ENCODE results near the gene SPAG17. TPM values are rescaled to one million over a fixed set of nuclear protein-coding genes. Genes with fewer than 3 reads are reported as not detected.

Gene SPAG17
- total and polyA plus RNA-seq, 2 of the 4 experiments (the other 2 are of a cell fraction), result 0.10 TPM; not detected in 1

DNA sequence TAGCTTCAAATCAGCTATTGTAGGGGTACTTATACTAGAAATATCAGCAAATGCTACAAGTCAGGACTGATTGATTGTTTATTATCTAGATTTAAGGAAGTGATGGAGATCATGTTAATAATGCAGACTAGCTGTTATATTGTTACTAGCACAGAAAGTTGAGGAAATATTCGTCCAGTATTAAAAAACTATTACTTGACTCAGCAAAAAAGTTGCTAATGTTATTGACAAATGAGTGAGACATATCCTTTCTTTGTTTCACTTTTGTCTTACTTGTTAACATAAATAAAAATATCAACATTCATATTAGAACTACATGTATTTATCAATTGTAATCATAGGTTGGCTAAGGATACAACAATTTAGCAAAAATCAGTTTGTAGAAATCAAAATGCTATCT, 141.4 kb downstream of the SPAG17 start:
- H3K27ac ChIP-seq (ENCODE audit: insufficient read depth, low read length), result no peak overlapping the region
- WGBS, 2 experiments (ENCODE audit: extremely low coverage in 2 of 2, insufficient read length in 1 of 2), result no CpG with 5 or more reads among the region's 1 CpG
- POLR2A ChIA-PET (ENCODE audit: unreplicated experiment), result no interaction called here

More for the DNA sequence above, 141.4 kb downstream of the SPAG17 start:
- no peaks in the 10 kb centered on the region for H3K36me3 ChIP-seq (ENCODE audit: control insufficient read depth, insufficient read depth, low read length)
- H3K79me1 ChIP-seq (ENCODE audit: low read depth in 1 of 2, low read length in 2 of 2), result no peaks in the 10 kb centered on the region
- ATAC-seq (ENCODE audit: low read depth) (no peak), DNase-seq (no peak)
- H3K9me1 ChIP-seq (ENCODE audit: insufficient read depth, low read length), result no peaks in the 10 kb centered on the region
- TF ChIP-seq SMC3 (IDR thresholded peaks at IDR 0.05; ENCODE audit: low read depth, low read length) (no peak), MAFK (IDR thresholded peaks at IDR 0.05; ENCODE audit: low read depth, low read length) (peak; percentile 79)
- H3K14ac ChIP-seq (replicated peaks; ENCODE audit: low read depth, low read length), result no peak overlapping the region
- CTCF ChIA-PET, result no interaction called here
- no peaks in the 10 kb centered on the region for H4K20me1 ChIP-seq (ENCODE audit: insufficient read depth, low read length)
- H2BK5ac ChIP-seq (ENCODE audit: low read depth, low read length, poor library complexity, severe bottlenecking), result no peak overlapping the region
- no peak overlapping the region for H2AFZ ChIP-seq (replicated peaks; ENCODE audit: low read length, poor library complexity)
- intact Hi-C loops (cut with micrococcal nuclease) (no loop called here), dilution Hi-C loops (cut with HindIII; ENCODE audit: low sequenced_read_pairs, unreplicated experiment) (no loop called here), in situ Hi-C loops (cut with MboI; ENCODE audit: low sequenced_read_pairs) (no loop called here)
- BruUV-seq (replicated peaks), result no TSS peak
- no peak overlapping the region for H4K5ac ChIP-seq (ENCODE audit: low read depth, low read length)
- no peaks in the 10 kb centered on the region for H3K27me3 ChIP-seq (ENCODE audit: control insufficient read depth, insufficient read depth, low read length)
- no peak overlapping the region for H2BK120ac ChIP-seq (ENCODE audit: low read depth, low read length)
- no peak overlapping the region for H3K56ac ChIP-seq (ENCODE audit: extremely low read depth, insufficient read depth, low read length)
- no peak overlapping the region for H3K4me2 ChIP-seq (ENCODE audit: low read depth, low read length)
- H3K4me1 ChIP-seq (ENCODE audit: control insufficient read depth, insufficient read depth, low read length), result no peaks in the 10 kb centered on the region
- no peak overlapping the region for H2AK5ac ChIP-seq (ENCODE audit: low read depth, low read length)
- H3K4me3 ChIP-seq (ENCODE audit: insufficient read depth, low read depth, low read length), result no peak overlapping the region
- no peak overlapping the region for H4K91ac ChIP-seq (ENCODE audit: insufficient read depth, low read depth, low read length)
- H3K18ac ChIP-seq (ENCODE audit: low read depth, low read length), result no peak overlapping the region
- H3K9me3 ChIP-seq (ENCODE audit: control insufficient read depth, insufficient read depth, low read length), result no peaks in the 10 kb centered on the region
- no peak overlapping the region for H3K4ac ChIP-seq (ENCODE audit: low read depth, low read length)
- H2AK9ac ChIP-seq (replicated peaks; ENCODE audit: low read depth, low read length, poor library complexity), result no peak overlapping the region
- H2BK15ac ChIP-seq (ENCODE audit: low read depth, low read length), result no peak overlapping the region
- H4K8ac ChIP-seq (ENCODE audit: low read depth in 2 of 2, low read length in 2 of 2), result no peak overlapping the region
- H3K9ac ChIP-seq (ENCODE audit: low read depth, low read length), result no peak overlapping the region
- H2BK20ac ChIP-seq (ENCODE audit: low read depth, low read length), result no peak overlapping the region
- H3K23ac ChIP-seq (ENCODE audit: low read depth, low read length), result no peak overlapping the region

All from IMR-90 (cell line).